ENCODE measurements around the gene IMPDH1. TPM values are rescaled to one million over a fixed set of nuclear protein-coding genes. Genes with fewer than 3 reads are reported as not detected.

The IMPDH1 gene
- total RNA-seq (2022; extraction: Qiagen RNA extraction; ENCODE audit: low read depth) = 76.1 to 93.1 TPM (median 88.5 TPM) in 5 replicates

GRCh38 chr7:128409596-128410450 lies at the start of gene IMPDH1:
TSS of gene IMPDH1 (minus strand) at chr7:128409982. CDS start at chr7:128409901, 81 bp downstream.

GRCh38 chr7:128455543-128456254 lies 45.9 kb upstream of the IMPDH1 start, which contains the start of gene HILPDA:
TSS of gene HILPDA (plus strand) at chr7:128455878. CDS start at chr7:128457269, 1,391 bp downstream.

GRCh38 chr7:128361411-128362379 lies 48.1 kb downstream of the IMPDH1 start, which contains the start of gene PRRT4:
TSS of gene PRRT4 (minus strand) at chr7:128361690.

GRCh38 chr7:128343554-128344430 lies 66.0 kb downstream of the IMPDH1 start, which contains the start of gene RBM28:
TSS of gene RBM28 (minus strand) at chr7:128343908. CDS start at chr7:128343793, 115 bp downstream.

Other genes with a start within 250 kb of the IMPDH1 start
- not detected in 5 replicates for gene LEP, start 168.7 kb downstream of the IMPDH1 start, total RNA-seq (2022; extraction: Qiagen RNA extraction; ENCODE audit: low read depth)
- 58.1 to 64.3 TPM (median 59.3 TPM) in 5 replicates for gene RBM28, start 66.1 kb downstream of the IMPDH1 start, total RNA-seq (2022; extraction: Qiagen RNA extraction; ENCODE audit: low read depth)
- gene PRRT4, start 48.3 kb downstream of the IMPDH1 start, total RNA-seq (2022; extraction: Qiagen RNA extraction; ENCODE audit: low read depth) = 0.19 to 0.43 TPM (median 0.37 TPM) in 5 replicates
- 18.0 to 22.9 TPM (median 22.3 TPM) in 5 replicates for gene HILPDA, start 45.9 kb upstream of the IMPDH1 start, total RNA-seq (2022; extraction: Qiagen RNA extraction; ENCODE audit: low read depth)
- 20.1 to 29.7 TPM (median 26.5 TPM) in 5 replicates for gene METTL2B, start 66.8 kb upstream of the IMPDH1 start, total RNA-seq (2022; extraction: Qiagen RNA extraction; ENCODE audit: low read depth)